Right ventricle myocardium inferior (tissue), 1 donor: ENCODE data around the gene PLA2G4D. TPM values are rescaled to one million over a fixed set of nuclear protein-coding genes. Genes with fewer than 3 reads are reported as not detected.

Experiments
- ATAC-seq: fragments of 200-7000 bp; cut with Tn5 transposase; one replicate; pipeline ENCODE4 v1.9.1; 2020; ENCODE audit warnings: mild to moderate bottlenecking, moderate library complexity
- DNase-seq: peaks from one replicate; pipeline ENCODE4 v3.0.0; 2021; ENCODE audit errors: missing footprints
- intact Hi-C: fragments of 100-400 bp; cut with DNase I; formaldehyde crosslinking; loops from one replicate; pipeline ENCODE4 v1.11.0; 2022
- total RNA-seq: library from RNA; stranded (reverse); fragmentation: NEBNext Ultra II Directional; extraction: Animal tissue kit (Norgen Biotek cat#: 25700); gene quantifications from one replicate; pipeline ENCODE4 v1.2.1, GENCODE V29; 2021
- donor health status: DM: no; HTN: yes; CAD: no; lungs with severe emphysema.

PLA2G4D gene
- total RNA-seq, 1 donor from 2014 or later, result not detected

DNA sequence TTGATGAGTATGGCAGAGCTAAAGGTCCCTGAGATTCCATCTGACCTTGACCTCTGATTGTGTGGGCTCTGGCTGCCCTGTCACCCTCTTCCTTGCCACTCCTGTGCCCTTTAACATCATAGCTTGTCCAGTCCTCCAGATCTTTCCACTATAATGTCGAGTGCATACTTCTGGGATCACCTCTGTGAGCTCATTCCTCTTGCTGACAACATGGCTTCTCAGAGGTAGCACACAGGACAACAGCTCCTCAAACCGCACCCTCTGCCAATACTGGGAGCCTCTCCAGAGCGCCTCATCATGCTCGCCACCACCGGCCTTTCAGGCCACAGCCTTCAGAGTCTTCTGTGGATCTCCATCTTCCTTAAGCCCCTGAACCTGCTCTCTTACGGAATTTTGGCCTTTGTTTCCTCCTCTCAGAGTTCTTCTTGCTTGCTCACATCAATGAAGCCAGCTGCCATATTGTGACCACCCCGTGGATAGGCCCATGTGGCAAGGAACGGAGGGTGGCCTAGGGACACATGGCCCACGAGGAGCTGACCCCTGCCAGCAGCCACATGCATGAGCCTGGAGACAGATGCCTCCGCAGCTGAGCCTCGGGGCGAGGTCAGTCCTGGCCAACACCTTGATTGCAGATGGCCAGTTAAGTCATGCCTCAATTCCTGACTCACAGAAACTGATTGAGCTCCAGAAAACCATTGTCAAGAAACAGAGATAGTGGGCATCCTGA lies 31.1 kb downstream of the PLA2G4D start:
- intact Hi-C loops, result no loop called here
- no peak for ATAC-seq
- DNase-seq, result no peak

DNA sequence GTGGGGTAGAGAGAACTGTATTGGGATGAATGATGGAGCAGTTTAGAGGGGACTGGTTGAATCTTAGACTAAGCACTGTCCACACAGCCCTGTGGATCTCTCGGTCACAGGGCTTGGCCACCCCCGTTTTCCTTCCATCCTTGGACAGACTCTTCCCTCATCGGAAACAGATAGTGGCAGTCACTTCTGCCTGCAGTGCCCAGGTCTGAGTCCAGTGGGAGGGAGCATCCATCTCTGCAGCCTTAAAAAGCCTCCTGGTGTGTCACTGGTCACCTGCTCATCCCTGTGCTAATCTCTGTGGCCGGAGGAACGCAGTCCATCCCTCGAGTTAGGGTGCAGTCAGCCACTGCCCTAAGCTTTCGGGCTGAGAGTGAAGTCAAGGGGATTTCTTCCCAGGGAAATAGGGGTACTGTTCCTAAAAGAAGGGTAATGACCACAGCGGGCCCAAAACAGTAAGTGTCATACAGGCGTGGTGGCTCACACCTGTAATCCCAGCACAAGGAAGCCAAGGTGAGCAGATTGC lies 32.0 kb downstream of the PLA2G4D start:
- intact Hi-C loops, result no loop called here
- no peak for DNase-seq
- ATAC-seq, result no peak

GRCh38 chr15:42060797-42061196 lies 33.6 kb downstream of the PLA2G4D start:
- no peak for ATAC-seq
- intact Hi-C loops, result no loop called here
- DNase-seq, result no peak

DNA sequence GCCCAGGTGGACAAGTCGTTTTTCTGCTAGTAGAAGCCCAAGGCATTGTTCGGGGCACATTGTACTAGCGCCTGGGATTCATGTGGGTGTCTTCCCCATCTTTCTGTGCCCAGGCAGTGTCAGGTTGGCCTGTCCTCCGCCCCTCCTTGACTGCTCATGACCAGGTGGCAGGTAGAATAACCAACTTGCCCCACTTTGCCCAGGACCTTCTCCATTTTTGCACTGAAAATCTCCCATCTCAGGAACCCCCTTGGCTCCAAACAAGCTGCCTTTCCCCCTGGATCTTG lies 33.9 kb downstream of the PLA2G4D start:
- intact Hi-C loops, result no loop called here
- no peak for ATAC-seq
- DNase-seq, result no peak

- DNase-seq (peak; percentile 72), ATAC-seq (no peak)
- intact Hi-C loops, result loop anchor here (1.0 to 10.0 kb wide), 2 partner anchors 71 to 135 kb away; no protein-coding TSS in a partner anchor
Observed at GRCh38 chr15:42059661-42060476, 34.5 kb downstream of the PLA2G4D start.

DNA sequence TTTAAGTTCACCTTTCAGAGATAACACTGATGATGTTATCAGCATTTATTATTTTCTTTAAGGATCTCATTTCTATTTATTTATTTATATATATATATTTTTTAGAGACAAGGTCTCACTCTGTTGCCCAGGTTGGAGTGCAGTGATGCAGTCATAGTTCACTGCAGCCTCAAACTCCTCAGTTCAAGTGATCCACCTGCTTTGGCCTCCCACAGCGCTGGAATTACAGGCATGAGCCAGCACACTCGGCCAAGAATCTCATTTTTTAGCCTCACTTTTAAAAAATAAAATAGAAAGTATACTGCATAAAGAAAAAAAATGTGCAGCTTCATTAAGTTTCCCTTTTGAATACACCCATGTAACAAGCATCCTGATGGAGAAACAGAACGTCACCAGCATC lies 35.6 kb downstream of the PLA2G4D start:
- intact Hi-C loops, result loop anchor here (1.0 to 10.0 kb wide), 2 partner anchors 69 to 134 kb away; no protein-coding TSS in a partner anchor
- ATAC-seq (no peak), DNase-seq (no peak)

DNA sequence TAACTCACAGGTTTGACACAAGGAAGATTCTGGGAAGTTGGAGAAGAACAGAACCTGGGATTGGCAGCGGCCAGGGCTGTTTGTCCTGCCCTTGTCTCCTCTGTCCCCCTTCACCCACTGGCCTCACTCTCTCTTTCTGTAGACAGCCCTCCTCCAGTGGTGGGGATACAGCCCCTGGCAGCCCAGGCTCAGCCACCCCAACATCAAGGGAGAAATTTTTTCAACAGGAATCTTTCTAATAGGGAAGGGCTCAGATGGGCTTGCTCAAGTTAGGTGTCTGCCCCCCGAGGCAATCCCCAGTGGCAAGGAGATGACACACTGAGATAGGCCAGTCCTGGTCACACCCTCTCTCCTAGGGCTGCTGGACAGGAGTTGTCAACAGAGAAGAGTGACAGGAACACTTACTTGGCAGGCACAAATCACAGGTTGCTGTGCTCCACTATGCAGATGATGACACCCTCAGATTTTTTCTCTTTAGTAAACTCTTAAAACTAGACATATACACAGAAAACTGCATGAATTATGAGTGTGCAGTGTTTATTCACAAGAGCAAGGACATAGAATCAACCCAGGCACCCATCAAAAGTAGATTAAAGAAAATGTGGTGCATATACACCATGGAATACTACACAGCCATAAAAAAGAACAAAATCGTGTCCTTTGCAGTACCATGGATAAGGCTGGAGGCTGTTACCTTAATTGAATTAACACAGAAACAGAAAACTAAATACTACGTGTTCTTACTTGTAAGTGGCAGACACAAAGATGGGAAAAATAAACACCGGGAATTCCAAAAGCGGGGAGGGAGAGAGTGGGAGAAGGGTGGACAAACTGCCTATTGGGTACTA lies 36.3 kb downstream of the PLA2G4D start:
- intact Hi-C loops, result loop anchor here (10.0 kb wide), 1 partner anchor 133 kb away; no protein-coding TSS in a partner anchor
- ATAC-seq (no peak), DNase-seq (no peak)

DNA sequence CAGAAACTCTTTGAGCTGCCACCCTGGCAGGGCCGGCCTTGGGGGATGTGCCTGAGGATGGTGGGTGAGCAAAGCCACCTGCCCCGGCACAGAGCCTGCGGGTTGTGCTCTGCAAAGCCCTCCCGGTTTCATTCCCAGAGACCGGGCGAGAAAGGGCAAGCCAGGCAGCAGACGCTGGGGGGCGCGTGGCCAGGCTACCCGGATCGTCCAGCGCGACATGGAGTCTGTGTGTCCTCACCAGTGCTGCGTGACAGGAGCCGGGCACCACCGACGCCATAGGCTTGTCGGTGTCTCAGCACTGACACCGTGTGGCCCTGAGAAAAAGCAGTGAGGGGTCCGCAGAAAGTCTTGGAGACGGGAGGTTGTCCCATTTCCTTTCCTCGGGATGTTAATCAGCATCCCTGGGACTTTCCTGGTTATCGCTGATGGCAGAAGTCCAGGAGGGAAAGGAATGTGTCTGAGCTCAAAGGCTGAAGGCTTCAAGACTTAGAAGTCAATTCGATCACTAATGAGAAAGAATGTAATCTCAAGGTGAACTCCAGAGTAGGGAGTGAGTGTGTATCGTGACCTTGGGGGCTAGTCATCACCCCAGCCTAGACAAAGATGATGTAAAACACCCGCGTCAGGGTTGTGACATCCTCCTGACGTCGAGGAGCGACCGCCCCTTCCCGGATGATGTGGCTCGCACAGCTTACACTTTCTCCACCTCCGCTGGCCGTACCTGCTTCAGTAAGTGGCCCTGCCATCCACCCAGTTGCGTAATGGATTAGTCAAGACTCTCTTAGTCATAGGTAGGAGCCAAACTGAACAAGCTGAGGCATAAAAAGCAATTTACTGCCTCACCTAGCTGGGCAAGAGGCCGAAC lies 37.2 kb downstream of the PLA2G4D start:
- ATAC-seq (peak; percentile 94), DNase-seq (peak; percentile 83)
- intact Hi-C loops, result loop anchor here (10.0 kb wide), 1 partner anchor 132 kb away; no protein-coding TSS in a partner anchor

DNA sequence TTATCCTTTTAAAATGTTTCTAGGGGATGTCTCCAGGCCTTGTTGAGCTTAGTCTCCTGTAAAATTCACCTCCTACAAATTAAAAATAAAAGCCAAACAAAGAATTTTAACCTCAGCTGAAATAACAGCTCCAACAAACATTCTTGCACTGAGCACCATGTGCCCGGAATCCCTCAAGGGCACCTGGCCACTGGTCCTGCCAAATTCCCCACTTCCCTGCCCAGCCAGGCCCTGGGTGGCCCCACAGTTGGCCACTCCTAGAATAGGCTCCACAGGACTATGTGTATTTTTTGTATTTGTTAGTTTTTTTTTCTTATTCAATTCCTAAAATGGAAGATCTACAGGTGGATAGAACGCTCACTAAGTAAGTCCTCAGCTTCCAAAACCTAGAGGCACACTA lies 40.4 kb downstream of the PLA2G4D start:
- intact Hi-C loops, result loop anchor here (10.0 kb wide), 1 partner anchor 129 kb away; no protein-coding TSS in a partner anchor
- ATAC-seq (no peak), DNase-seq (no peak)

DNA sequence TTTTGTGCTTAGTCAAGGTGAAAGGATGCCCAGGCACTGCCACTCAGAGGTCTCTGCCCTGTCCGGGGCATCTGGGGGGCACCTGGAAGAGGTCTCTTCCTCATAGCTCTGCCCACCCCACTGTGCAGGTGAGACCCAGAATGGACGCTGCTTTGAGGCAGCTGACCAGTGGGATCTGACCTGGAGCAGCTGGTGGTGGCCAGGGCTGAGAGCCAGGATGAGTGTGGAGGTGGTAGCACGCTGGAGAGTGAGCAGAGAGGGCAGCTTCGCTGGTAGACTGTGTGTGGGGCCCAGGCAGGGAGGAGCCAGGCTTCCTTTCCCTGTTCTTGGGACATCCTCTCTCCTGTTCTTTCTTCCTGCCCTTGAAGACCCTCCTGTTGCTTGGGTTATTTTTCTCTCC lies 41.4 kb downstream of the PLA2G4D start:
- no peak for ATAC-seq
- intact Hi-C loops, result loop anchor here (10.0 kb wide), 1 partner anchor 128 kb away; no protein-coding TSS in a partner anchor
- no peak for DNase-seq

DNA sequence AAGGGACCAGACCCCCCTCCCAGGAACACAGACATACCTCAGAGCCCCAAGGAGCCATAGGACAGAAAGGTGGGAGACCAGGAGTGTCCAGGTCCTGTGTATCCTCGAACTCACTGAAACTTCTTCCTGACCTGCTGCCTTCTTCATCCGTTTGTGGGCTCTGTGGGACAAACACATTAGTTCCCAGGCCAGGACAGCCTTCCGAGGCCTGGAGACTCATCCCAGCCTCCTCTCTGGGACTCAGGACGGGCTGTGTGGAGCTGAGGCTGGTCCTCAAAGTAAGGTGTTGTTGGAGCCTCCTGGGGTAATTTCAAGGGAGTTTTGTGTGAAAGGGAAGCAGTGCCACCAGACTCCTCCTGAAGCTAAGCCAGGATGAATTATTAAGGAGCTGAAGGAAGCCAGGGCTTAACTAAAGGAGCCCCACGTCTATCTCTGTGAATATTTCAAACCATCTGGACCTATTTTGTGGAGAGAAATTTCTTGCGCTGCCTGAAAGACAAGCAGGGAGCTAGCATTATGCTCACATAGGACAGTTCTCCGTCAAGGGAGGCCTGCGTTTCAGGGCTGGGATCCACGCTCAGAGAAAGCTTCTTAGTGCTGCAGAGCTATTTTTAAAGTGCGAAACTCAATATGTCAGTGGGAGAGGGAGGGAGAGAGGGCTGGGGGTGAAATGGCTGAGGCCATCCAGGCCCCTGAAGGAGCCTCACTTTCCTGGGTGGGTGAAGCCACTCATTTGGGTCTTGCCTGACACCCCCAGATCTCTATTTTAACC lies 43.7 kb downstream of the PLA2G4D start:
- ATAC-seq (peak; percentile 68), DNase-seq (no peak)
- intact Hi-C loops, result loop anchor here (10.0 kb wide), 1 partner anchor 126 kb away; no protein-coding TSS in a partner anchor

- intact Hi-C loops, result no loop called here
- ATAC-seq (no peak), DNase-seq (no peak)
Observed at GRCh38 chr15:42048821-42049200, 45.6 kb downstream of the PLA2G4D start.

- ATAC-seq (no peak), DNase-seq (no peak)
- intact Hi-C loops, result no loop called here
Observed at GRCh38 chr15:42048080-42048820, 46.1 kb downstream of the PLA2G4D start.

- ATAC-seq, result no peak
- intact Hi-C loops, result no loop called here
Observed at GRCh38 chr15:42046597-42046996, 47.8 kb downstream of the PLA2G4D start.

DNA sequence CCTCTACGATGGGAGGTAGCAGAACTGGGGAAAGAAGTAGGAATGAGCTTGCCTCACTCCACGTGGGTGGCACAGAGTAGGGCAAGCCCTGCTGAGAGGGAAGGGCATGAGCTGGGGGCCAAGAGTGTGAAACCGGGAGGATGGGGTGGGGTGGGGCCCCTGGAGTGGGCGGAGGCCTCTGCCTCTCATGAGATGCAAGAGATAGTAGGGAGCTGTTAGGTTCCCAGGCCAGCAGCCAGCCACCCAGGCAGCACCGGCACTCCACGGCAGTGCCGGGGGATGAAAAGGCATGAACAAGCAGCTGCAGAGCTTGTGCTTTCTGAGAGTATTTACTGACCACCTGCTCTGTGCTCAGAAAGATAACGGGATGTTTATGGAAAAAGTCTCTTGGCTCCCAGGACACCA lies 49.1 kb downstream of the PLA2G4D start:
- ATAC-seq, result no peak
- no peak for DNase-seq
- intact Hi-C loops, result no loop called here

More at GRCh38 chr15:42046597-42046996, 47.8 kb downstream of the PLA2G4D start:
- DNase-seq, result no peak

- intact Hi-C loops, result no loop called here
- DNase-seq (no peak), ATAC-seq (no peak)
Observed at GRCh38 chr15:42042602-42043400, 51.6 kb downstream of the PLA2G4D start.
